ENCODE measurements around the gene AFF4. TPM values are rescaled to one million over a fixed set of nuclear protein-coding genes. Genes with fewer than 3 reads are reported as not detected.
"Not testable (repeated sequence)": the region's sequence is repeated elsewhere in the genome, so short reads cannot be mapped to it uniquely, and the experiment has no call there.

Gene AFF4
- total RNA-seq, 1 experiment from 2014 or later: 85.3 TPM

DNA sequence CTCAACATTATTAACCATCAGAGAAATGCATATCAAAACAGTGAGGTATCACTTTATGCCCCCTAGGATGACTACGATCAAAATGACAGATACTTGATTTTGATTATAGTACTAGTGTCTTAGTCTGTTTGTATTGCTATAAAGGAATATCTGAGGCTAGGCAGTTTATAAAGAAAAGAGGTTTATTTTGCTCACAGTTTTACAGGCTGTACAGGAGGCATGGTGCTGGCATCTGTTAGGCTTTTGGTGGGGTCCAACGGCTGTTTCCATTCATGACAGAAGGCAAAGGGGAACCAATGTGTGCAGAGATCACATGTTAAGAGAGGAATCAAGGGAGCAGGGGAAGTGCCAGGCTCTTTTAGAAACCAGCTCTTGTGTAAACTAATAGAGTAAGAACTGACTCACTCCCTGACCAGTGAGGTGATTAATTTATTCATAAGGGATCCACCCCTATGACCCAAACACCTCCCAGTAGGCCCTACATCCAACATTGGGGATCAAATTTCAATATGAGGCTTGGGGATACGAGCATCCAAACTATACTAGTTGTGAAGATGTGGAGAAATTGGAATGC lies 16.0 kb upstream of the AFF4 start:
- Histone ChIP-seq H3K27ac (ENCODE audit: low read depth, low read length, poor library complexity, severe bottlenecking) (no peak overlapping the region), H3K4me3 (ENCODE audit: low read depth, low read length, poor library complexity, severe bottlenecking) (no peak overlapping the region), H3K9me3 (ENCODE audit: low read depth, low read length, poor library complexity, severe bottlenecking) (no peaks in the 10 kb centered on the region), H3K27me3 (replicated peaks; ENCODE audit: insufficient read depth, low read depth, low read length, poor library complexity) (no peaks in the 10 kb centered on the region), H3K36me3 (ENCODE audit: insufficient read depth, low read length, poor library complexity, severe bottlenecking) (no peaks in the 10 kb centered on the region), H3K4me1 (ENCODE audit: insufficient read depth, low read length, poor library complexity, severe bottlenecking) (no peaks in the 10 kb centered on the region)
- no peak for DNase-seq (ENCODE audit: low spot score)
- intact Hi-C loops (cut with micrococcal nuclease; ENCODE audit: unreplicated experiment): no loop called here
- no TSS peak for BruUV-seq (replicated peaks)
- ChIA-PET CTCF (no interaction called here), POLR2A (ENCODE audit: low non-redundant PET) (no interaction called here)
- TF ChIP-seq EZH2 (IDR thresholded peaks at IDR 0.05; ENCODE audit: borderline replicate concordance, low read depth, low read length, poor library complexity, severe bottlenecking): no peak
- TF ChIP-seq, protein P1, sequence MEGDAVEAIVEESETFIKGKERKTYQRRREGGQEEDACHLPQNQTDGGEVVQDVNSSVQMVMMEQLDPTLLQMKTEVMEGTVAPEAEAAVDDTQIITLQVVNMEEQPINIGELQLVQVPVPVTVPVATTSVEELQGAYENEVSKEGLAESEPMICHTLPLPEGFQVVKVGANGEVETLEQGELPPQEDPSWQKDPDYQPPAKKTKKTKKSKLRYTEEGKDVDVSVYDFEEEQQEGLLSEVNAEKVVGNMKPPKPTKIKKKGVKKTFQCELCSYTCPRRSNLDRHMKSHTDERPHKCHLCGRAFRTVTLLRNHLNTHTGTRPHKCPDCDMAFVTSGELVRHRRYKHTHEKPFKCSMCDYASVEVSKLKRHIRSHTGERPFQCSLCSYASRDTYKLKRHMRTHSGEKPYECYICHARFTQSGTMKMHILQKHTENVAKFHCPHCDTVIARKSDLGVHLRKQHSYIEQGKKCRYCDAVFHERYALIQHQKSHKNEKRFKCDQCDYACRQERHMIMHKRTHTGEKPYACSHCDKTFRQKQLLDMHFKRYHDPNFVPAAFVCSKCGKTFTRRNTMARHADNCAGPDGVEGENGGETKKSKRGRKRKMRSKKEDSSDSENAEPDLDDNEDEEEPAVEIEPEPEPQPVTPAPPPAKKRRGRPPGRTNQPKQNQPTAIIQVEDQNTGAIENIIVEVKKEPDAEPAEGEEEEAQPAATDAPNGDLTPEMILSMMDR (conservative IDR thresholded peaks at IDR 0.05; ENCODE audit: low read depth, low read length): no peak

DNA sequence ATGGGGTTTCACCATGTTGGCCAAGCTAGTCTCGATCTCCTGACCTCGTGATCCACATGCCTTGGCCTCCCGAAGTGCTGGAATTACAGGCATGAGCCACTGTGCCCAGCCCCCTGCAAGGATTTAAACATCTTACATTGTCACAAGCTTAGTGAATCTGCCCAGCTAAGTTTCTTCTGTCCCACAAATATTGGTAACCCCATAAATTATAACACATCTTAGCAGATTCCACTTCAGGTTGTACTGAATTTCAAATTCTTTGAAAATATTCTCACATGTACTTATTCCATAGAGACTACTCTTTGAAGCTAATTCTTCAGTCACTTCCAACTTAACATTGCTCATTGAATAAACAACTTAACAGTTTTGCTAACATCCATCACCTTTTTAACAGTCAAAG lies 13.4 kb upstream of the AFF4 start:
- no peak for DNase-seq (ENCODE audit: low spot score)
- H3K4me1 ChIP-seq (ENCODE audit: insufficient read depth, low read length, poor library complexity, severe bottlenecking): no peaks in the 10 kb centered on the region
- ChIA-PET CTCF (no interaction called here), POLR2A (ENCODE audit: low non-redundant PET) (no interaction called here)
- intact Hi-C loops (cut with micrococcal nuclease; ENCODE audit: unreplicated experiment): no loop called here
- BruUV-seq (replicated peaks): no TSS peak
- TF ChIP-seq EZH2 (IDR thresholded peaks at IDR 0.05; ENCODE audit: borderline replicate concordance, low read depth, low read length, poor library complexity, severe bottlenecking): no peak
- TF ChIP-seq, protein P1 (conservative IDR thresholded peaks at IDR 0.05; ENCODE audit: low read depth, low read length): no peak
- no peaks in the 10 kb centered on the region for H3K36me3 ChIP-seq (ENCODE audit: insufficient read depth, low read length, poor library complexity, severe bottlenecking)
- H3K27ac ChIP-seq (ENCODE audit: low read depth, low read length, poor library complexity, severe bottlenecking): no peak overlapping the region
- H3K27me3 ChIP-seq (replicated peaks; ENCODE audit: insufficient read depth, low read depth, low read length, poor library complexity): no peaks in the 10 kb centered on the region
- H3K9me3 ChIP-seq (ENCODE audit: low read depth, low read length, poor library complexity, severe bottlenecking): no peaks in the 10 kb centered on the region
- no peak overlapping the region for H3K4me3 ChIP-seq (ENCODE audit: low read depth, low read length, poor library complexity, severe bottlenecking)

DNA sequence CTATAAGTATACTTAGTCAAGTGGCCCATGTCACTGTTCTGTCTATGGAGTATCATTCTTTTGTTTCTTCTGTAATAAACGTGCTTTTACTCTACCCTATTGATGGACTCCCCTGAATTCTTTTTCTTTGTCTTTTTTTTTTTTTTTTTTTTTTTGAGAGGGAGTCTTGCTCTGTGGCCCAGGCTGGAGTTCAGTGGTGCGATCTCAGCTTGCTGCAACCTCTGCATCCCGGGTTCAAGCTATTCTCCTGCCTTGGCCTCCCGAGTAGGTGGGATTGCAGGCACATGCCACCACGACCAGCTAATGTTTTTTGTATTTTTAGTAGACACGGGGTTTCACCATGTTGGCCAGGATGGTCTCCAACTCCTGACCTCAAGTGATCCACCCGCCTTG lies 9.0 kb upstream of the AFF4 start:
- intact Hi-C loops (cut with micrococcal nuclease; ENCODE audit: unreplicated experiment); POLR2A ChIA-PET (ENCODE audit: low non-redundant PET); H3K4me1 ChIP-seq (ENCODE audit: insufficient read depth, low read length, poor library complexity, severe bottlenecking); H3K27me3 ChIP-seq (replicated peaks; ENCODE audit: insufficient read depth, low read depth, low read length, poor library complexity); BruUV-seq (replicated peaks); H3K4me3 ChIP-seq (ENCODE audit: low read depth, low read length, poor library complexity, severe bottlenecking); H3K36me3 ChIP-seq (ENCODE audit: insufficient read depth, low read length, poor library complexity, severe bottlenecking); H3K9me3 ChIP-seq (ENCODE audit: low read depth, low read length, poor library complexity, severe bottlenecking); H3K27ac ChIP-seq (ENCODE audit: low read depth, low read length, poor library complexity, severe bottlenecking); CTCF ChIA-PET; DNase-seq (ENCODE audit: low spot score): not testable (repeated sequence)

All from A673 (cell line).